ENCODE data around the gene GNG13. TPM values are rescaled to one million over a fixed set of nuclear protein-coding genes. Genes with fewer than 3 reads are reported as not detected.

The GNG13 gene
- total RNA-seq, 1 donor from 2014 or later = not detected

- TF ChIP-seq CTCF (IDR thresholded peaks at IDR 0.05; ENCODE audit: unreplicated experiment) = no peak
- Mint-ChIP-seq H3K36me3 (ENCODE audit: insufficient read depth) (no peaks in the 10 kb centered on the region), H3K9me3 (ENCODE audit: low read depth) (no peaks in the 10 kb centered on the region), H3K4me3 (ENCODE audit: low read depth) (no peak overlapping the region), H3K27me3 (no peaks in the 10 kb centered on the region), H3K27ac (no peak overlapping the region), H3K4me1 (ENCODE audit: low read depth) (no peaks in the 10 kb centered on the region)
- DNase-seq (ENCODE audit: low spot score, unreplicated experiment) = no peak
These were observed 33.5 kb downstream of the GNG13 start for GRCh38 chr16:766820-767640.

- no peak for DNase-seq (ENCODE audit: low spot score, unreplicated experiment)
- Mint-ChIP-seq H3K36me3 (ENCODE audit: insufficient read depth) (no peaks in the 10 kb centered on the region), H3K9me3 (ENCODE audit: low read depth) (no peaks in the 10 kb centered on the region), H3K4me3 (ENCODE audit: low read depth) (no peak overlapping the region), H3K4me1 (ENCODE audit: low read depth) (no peaks in the 10 kb centered on the region), H3K27ac (no peak overlapping the region), H3K27me3 (no peaks in the 10 kb centered on the region)
- TF ChIP-seq CTCF (IDR thresholded peaks at IDR 0.05; ENCODE audit: unreplicated experiment) = no peak
These were observed 34.3 kb downstream of the GNG13 start for GRCh38 chr16:766008-766819.

- TF ChIP-seq CTCF (IDR thresholded peaks at IDR 0.05; ENCODE audit: unreplicated experiment) = no peak
- Mint-ChIP-seq H3K4me1 (ENCODE audit: low read depth) (no peaks in the 10 kb centered on the region), H3K27ac (no peak overlapping the region), H3K27me3 (peaks cover 3% of the 10 kb centered on the region), H3K9me3 (ENCODE audit: low read depth) (no peaks in the 10 kb centered on the region), H3K36me3 (ENCODE audit: insufficient read depth) (no peaks in the 10 kb centered on the region), H3K4me3 (ENCODE audit: low read depth) (no peak overlapping the region)
- no peak for DNase-seq (ENCODE audit: low spot score, unreplicated experiment)
These were observed 35.1 kb downstream of the GNG13 start for GRCh38 chr16:765488-765865.

- Mint-ChIP-seq H3K9me3 (ENCODE audit: low read depth) (no peaks in the 10 kb centered on the region), H3K36me3 (ENCODE audit: insufficient read depth) (no peaks in the 10 kb centered on the region), H3K27me3 (peaks cover 3% of the 10 kb centered on the region), H3K27ac (no peak overlapping the region), H3K4me1 (ENCODE audit: low read depth) (no peaks in the 10 kb centered on the region), H3K4me3 (ENCODE audit: low read depth) (no peak overlapping the region)
- no peak for DNase-seq (ENCODE audit: low spot score, unreplicated experiment)
- TF ChIP-seq CTCF (IDR thresholded peaks at IDR 0.05; ENCODE audit: unreplicated experiment) = no peak
These were observed 35.6 kb downstream of the GNG13 start for GRCh38 chr16:764848-765487.

GRCh38 chr16:764184-764750 is 36.3 kb downstream of the GNG13 start:
- DNase-seq (ENCODE audit: low spot score, unreplicated experiment) = no peak
- no peak for TF ChIP-seq CTCF (IDR thresholded peaks at IDR 0.05; ENCODE audit: unreplicated experiment)
- no peak overlapping the region for H3K4me3 Mint-ChIP-seq (ENCODE audit: low read depth)
- no peak overlapping the region for H3K27ac Mint-ChIP-seq
- no peaks in the 10 kb centered on the region for H3K9me3 Mint-ChIP-seq (ENCODE audit: low read depth)
- peaks cover 3% of the 10 kb centered on the region for H3K27me3 Mint-ChIP-seq
- H3K36me3 Mint-ChIP-seq (ENCODE audit: insufficient read depth) = no peaks in the 10 kb centered on the region
- peaks cover 3% of the 10 kb centered on the region for H3K4me1 Mint-ChIP-seq (ENCODE audit: low read depth)
